DND-41 (cell line): Measurements from ENCODE around the gene TBL1X.

Experiments used
- ATAC-seq: fragments of 200-7000 bp; cut with Tn5 transposase; 3 replicates; pipeline ENCODE4 v1.9.1; 2021; ENCODE audit warnings: low read depth; ENCODE audit not compliant: insufficient read depth
- DNase-seq: peaks from one replicate; pipeline ENCODE4 v3.0.0-alpha.2; 2020
- H2AFZ ChIP-seq: 2 replicates; pipeline ENCODE4 v1.6.0; 2012; ENCODE audit warnings: low read depth, low read length
- H3K27ac ChIP-seq: 2 replicates; pipeline ENCODE4 v1.5.1; 2012; ENCODE audit warnings: low read length, inconsistent platforms
- H3K27me3 ChIP-seq: fragments of 200-600 bp; sonication (generic); 2 replicates; pipeline ENCODE4 v1.6.0; 2012; ENCODE audit warnings: low read length, mild to moderate bottlenecking, inconsistent platforms; ENCODE audit not compliant: insufficient read depth, poor library complexity
- H3K36me3 ChIP-seq: 2 replicates; pipeline ENCODE4 v1.5.1; 2012; ENCODE audit warnings: low read length, inconsistent platforms; ENCODE audit not compliant: insufficient read depth
- H3K4me1 ChIP-seq: 2 replicates; pipeline ENCODE4 v1.5.1; 2012; ENCODE audit warnings: mild to moderate bottlenecking, low read length; ENCODE audit not compliant: insufficient read depth
- H3K4me2 ChIP-seq: 2 replicates; pipeline ENCODE4 v1.6.0; 2012; ENCODE audit warnings: mild to moderate bottlenecking, moderate library complexity, low read length, inconsistent platforms; ENCODE audit not compliant: insufficient read depth
- H3K4me3 ChIP-seq, 2 experiments: fragments of 200-600 bp in 1 of 2; shearing (Covaris generic) in 1 of 2; 2 replicates each; pipeline ENCODE4 v1.5.1; 2012 to 2016; ENCODE audit warnings: inconsistent platforms in 2 of 2, low read length in 2 of 2, mild to moderate bottlenecking in 2 of 2, low read depth in 1 of 2, moderate library complexity in 1 of 2
- H3K79me2 ChIP-seq: 2 replicates; pipeline ENCODE4 v1.6.0; 2012; ENCODE audit warnings: low read length, inconsistent platforms; ENCODE audit not compliant: insufficient read depth
- H3K9ac ChIP-seq: 2 replicates; pipeline ENCODE4 v1.6.0; 2012; ENCODE audit warnings: low read depth, mild to moderate bottlenecking, inconsistent platforms, low read length, moderate library complexity
- H3K9me3 ChIP-seq: 2 replicates; pipeline ENCODE4 v1.5.1; 2012; ENCODE audit warnings: low read length, moderate library complexity, mild to moderate bottlenecking, inconsistent platforms; ENCODE audit not compliant: insufficient read depth, severe bottlenecking
- H4K20me1 ChIP-seq: 2 replicates; pipeline ENCODE4 v1.6.0; 2012; ENCODE audit warnings: low read length; ENCODE audit not compliant: insufficient read depth
- EZH2 ChIP-seq: IDR thresholded peaks from 3 replicates; pipeline ENCODE4 v1.6.1; 2012; ENCODE audit warnings: borderline replicate concordance, low read depth, mild to moderate bottlenecking, moderate library complexity, low read length, inconsistent platforms; ENCODE audit not compliant: severe bottlenecking
- TF ChIP-seq, protein P1 (sequence below): IDR thresholded peaks from 2 replicates; pipeline ENCODE4 v1.5.1; 2012; ENCODE audit warnings: borderline replicate concordance, low read length, moderate library complexity, mild to moderate bottlenecking; ENCODE audit not compliant: poor library complexity, severe bottlenecking; ENCODE audit errors: extremely low read depth

Gene TBL1X

GRCh38 chrX:9458516-9459078, 6.3 kb upstream of the TBL1X start:
- no peak for ATAC-seq
- TF ChIP-seq, protein P1, sequence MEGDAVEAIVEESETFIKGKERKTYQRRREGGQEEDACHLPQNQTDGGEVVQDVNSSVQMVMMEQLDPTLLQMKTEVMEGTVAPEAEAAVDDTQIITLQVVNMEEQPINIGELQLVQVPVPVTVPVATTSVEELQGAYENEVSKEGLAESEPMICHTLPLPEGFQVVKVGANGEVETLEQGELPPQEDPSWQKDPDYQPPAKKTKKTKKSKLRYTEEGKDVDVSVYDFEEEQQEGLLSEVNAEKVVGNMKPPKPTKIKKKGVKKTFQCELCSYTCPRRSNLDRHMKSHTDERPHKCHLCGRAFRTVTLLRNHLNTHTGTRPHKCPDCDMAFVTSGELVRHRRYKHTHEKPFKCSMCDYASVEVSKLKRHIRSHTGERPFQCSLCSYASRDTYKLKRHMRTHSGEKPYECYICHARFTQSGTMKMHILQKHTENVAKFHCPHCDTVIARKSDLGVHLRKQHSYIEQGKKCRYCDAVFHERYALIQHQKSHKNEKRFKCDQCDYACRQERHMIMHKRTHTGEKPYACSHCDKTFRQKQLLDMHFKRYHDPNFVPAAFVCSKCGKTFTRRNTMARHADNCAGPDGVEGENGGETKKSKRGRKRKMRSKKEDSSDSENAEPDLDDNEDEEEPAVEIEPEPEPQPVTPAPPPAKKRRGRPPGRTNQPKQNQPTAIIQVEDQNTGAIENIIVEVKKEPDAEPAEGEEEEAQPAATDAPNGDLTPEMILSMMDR, result no peak
- TF ChIP-seq EZH2, result no peak
- H3K4me2 ChIP-seq, result no peak overlapping the region

DNA sequence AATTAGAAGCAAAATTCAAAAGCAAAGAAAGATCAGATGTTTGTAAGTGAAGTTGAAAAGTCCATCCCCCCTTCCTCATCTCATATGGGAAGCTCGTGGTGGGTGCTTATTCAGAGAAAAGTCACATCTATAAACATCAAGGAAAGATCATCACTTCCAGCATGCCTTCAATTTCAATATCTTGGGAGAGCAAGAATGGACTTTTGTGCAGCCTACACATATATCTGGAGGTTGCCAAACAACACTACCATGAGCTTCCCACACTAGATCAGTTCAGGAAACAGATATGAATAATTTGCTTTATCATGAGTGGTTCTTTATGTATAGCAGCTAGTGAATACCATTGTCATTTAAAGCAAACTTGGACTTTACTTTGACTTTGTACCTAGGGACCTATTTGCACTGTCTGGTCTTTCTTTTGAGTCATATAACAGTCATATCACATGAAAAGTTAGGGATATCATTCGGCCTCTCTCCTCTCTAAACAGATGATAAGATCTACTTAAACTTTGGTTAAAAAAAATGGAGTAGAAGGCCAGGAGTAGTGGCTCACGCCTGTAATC, 5.6 kb upstream of the TBL1X start:
- TF ChIP-seq EZH2, result no peak
- TF ChIP-seq, protein P1, result no peak
- Histone ChIP-seq H3K9me3 (no peaks in the 10 kb centered on the region), H3K4me3 (no peak overlapping the region), H3K36me3 (no peaks in the 10 kb centered on the region), H2AFZ (no peak overlapping the region), H3K9ac (no peak overlapping the region), H3K4me1 (peaks cover 21% of the 10 kb centered on the region), H4K20me1 (no peaks in the 10 kb centered on the region), H3K79me2 (no peaks in the 10 kb centered on the region), H3K4me2 (no peak overlapping the region), H3K27ac (no peak overlapping the region), H3K27me3 (no peaks in the 10 kb centered on the region)
- ATAC-seq, result no peak
- no peak for DNase-seq

More at GRCh38 chrX:9458516-9459078, 6.3 kb upstream of the TBL1X start:
- peaks cover 14% of the 10 kb centered on the region for H3K4me1 ChIP-seq
- no peak overlapping the region for H3K4me3 ChIP-seq
- H3K9ac ChIP-seq, result no peak overlapping the region
- H3K27me3 ChIP-seq, result no peaks in the 10 kb centered on the region
- H3K36me3 ChIP-seq, result no peaks in the 10 kb centered on the region
- no peak for DNase-seq
- H3K9me3 ChIP-seq, result no peaks in the 10 kb centered on the region
- H3K27ac ChIP-seq, result no peak overlapping the region
- no peaks in the 10 kb centered on the region for H3K79me2 ChIP-seq
- H4K20me1 ChIP-seq, result no peaks in the 10 kb centered on the region
- no peak overlapping the region for H2AFZ ChIP-seq

GRCh38 chrX:9461087-9461486, 3.8 kb upstream of the TBL1X start:
- Histone ChIP-seq H3K9ac (no peak overlapping the region), H3K79me2 (no peaks in the 10 kb centered on the region), H3K4me1 (peaks cover 28% of the 10 kb centered on the region), H3K36me3 (no peaks in the 10 kb centered on the region), H3K27ac (no peak overlapping the region), H3K9me3 (no peaks in the 10 kb centered on the region), H4K20me1 (0 out of 2 replicates have a peak, but pooled peaks cover under 1% of the 10 kb centered on the region), H3K27me3 (no peaks in the 10 kb centered on the region), H3K4me2 (no peak overlapping the region), H3K4me3 (no peak overlapping the region), H2AFZ (no peak overlapping the region)
- no peak for TF ChIP-seq EZH2
- TF ChIP-seq, protein P1, result no peak
- no peak for ATAC-seq
- DNase-seq, result no peak
